SK-N-SH (cell line): Measurements from ENCODE around the gene KRT3. TPM values are rescaled to one million over a fixed set of nuclear protein-coding genes. Genes with fewer than 3 reads are reported as not detected.

Source experiments
- CTCF ChIA-PET: fragments of 300-600, 350-600 bp; formaldehyde crosslinking; extraction: SDS; loops from one replicate; lab custom pipeline; 2021; lab: Yijun Ruan, JAX
- POLR2A ChIA-PET: fragments of 350-600 bp; sonication (Branson Sonifier 250); formaldehyde crosslinking; extraction: SDS; loops from one replicate; lab custom pipeline; 2020; ENCODE audit warnings: antibody characterized with exemption, inconsistent platforms; lab: Yijun Ruan, JAX
- DNase-seq: peaks from one replicate; pipeline ENCODE4 v3.0.0; 2012
- H2AFZ ChIP-seq: fragments of 200-600 bp; sonication (generic); 2 replicates; pipeline ENCODE4 v1.8.1; 2016; ENCODE audit warnings: antibody characterized with exemption, mild to moderate bottlenecking, low read depth
- H3F3A ChIP-seq: fragments of 200-600 bp; sonication (generic); replicated peaks from 2 replicates; pipeline ENCODE3; 2016; ENCODE audit warnings: antibody characterized with exemption, mild to moderate bottlenecking; ENCODE audit not compliant: insufficient read depth
- H3K27ac ChIP-seq, 2 experiments: fragments of 200-500 bp in 1 of 2; fragments of 200-600 bp in 1 of 2; sonication (Bioruptor generic) in 1 of 2; sonication (generic), shearing (Covaris generic) in 1 of 2; 2 replicates each; pipeline versions ENCODE4 v1.5.1 to v1.6.1; 2014 to 2016; ENCODE audit warnings: low read depth in 2 of 2, inconsistent platforms in 1 of 2, low read length in 1 of 2, mild to moderate bottlenecking in 1 of 2, mixed read lengths in 1 of 2
- H3K27me3 ChIP-seq: fragments of 200-600 bp; sonication (generic), shearing (Covaris generic); 2 replicates; pipeline ENCODE4 v1.6.1; 2016; ENCODE audit warnings: mixed run types; ENCODE audit not compliant: insufficient read depth
- H3K36me3 ChIP-seq, 2 experiments: fragments of 200-500 bp in 1 of 2; fragments of 200-600 bp in 1 of 2; sonication (Bioruptor generic) in 1 of 2; sonication (generic) in 1 of 2; replicated peaks in 1 of 2; 2 replicates each; pipeline versions ENCODE3 to v1.5.1; 2014 to 2016; ENCODE audit warnings: low read length in 1 of 2, mild to moderate bottlenecking in 1 of 2; ENCODE audit not compliant: insufficient read depth in 2 of 2, control insufficient read depth in 1 of 2
- H3K4me1 ChIP-seq, 2 experiments: fragments of 200-500 bp in 1 of 2; fragments of 200-600 bp in 1 of 2; sonication (Bioruptor generic) in 1 of 2; sonication (generic), shearing (Covaris generic) in 1 of 2; 2 replicates each; pipeline versions ENCODE4 v1.5.1 to v1.6.1; 2014 to 2016; ENCODE audit warnings: low read depth in 1 of 2, low read length in 1 of 2, mixed run types in 1 of 2; ENCODE audit not compliant: insufficient read depth in 2 of 2, control insufficient read depth in 1 of 2
- H3K4me2 ChIP-seq: fragments of 200-600 bp; sonication (generic), shearing (Covaris generic); 2 replicates; pipeline ENCODE4 v1.6.1; 2017; ENCODE audit warnings: mixed run types
- H3K4me3 ChIP-seq, 2 experiments: fragments of 200-500 bp in 1 of 2; fragments of 200-600 bp in 1 of 2; sonication (Bioruptor generic) in 1 of 2; sonication (generic), shearing (Covaris generic) in 1 of 2; 2 replicates each; pipeline versions ENCODE4 v1.5.1 to v1.8.1; 2014 to 2016; ENCODE audit warnings: low read depth in 2 of 2, inconsistent platforms in 1 of 2, low read length in 1 of 2, mild to moderate bottlenecking in 1 of 2, mixed read lengths in 1 of 2, moderate library complexity in 1 of 2
- H3K79me2 ChIP-seq: fragments of 200-600 bp; sonication (generic); 2 replicates; pipeline ENCODE4 v1.8.1; 2017; ENCODE audit warnings: mild to moderate bottlenecking; ENCODE audit not compliant: insufficient read depth
- H3K9ac ChIP-seq: fragments of 200-600 bp; sonication (generic); 2 replicates; pipeline ENCODE4 v1.6.1; 2017; ENCODE audit warnings: mixed run types
- H3K9me2 ChIP-seq: fragments of 200-600 bp; sonication (generic); 2 replicates; pipeline ENCODE4 v1.6.1; 2017; ENCODE audit warnings: mixed run types
- H3K9me3 ChIP-seq: fragments of 200-600 bp; sonication (generic); 2 replicates; pipeline ENCODE4 v1.6.1; 2017; ENCODE audit warnings: mixed run types, mild to moderate bottlenecking, moderate library complexity
- H4K20me1 ChIP-seq: fragments of 200-600 bp; sonication (generic); 2 replicates; pipeline ENCODE4 v1.6.1; 2017; ENCODE audit warnings: mild to moderate bottlenecking, mixed run types; ENCODE audit not compliant: insufficient read depth
- CHD2 ChIP-seq: fragments of 150-350 bp; IDR thresholded peaks from 2 replicates; pipeline ENCODE4 v1.6.1; 2018; ENCODE audit warnings: low read length; ENCODE audit not compliant: partially characterized antibody
- ELF1 ChIP-seq: IDR thresholded peaks from 2 replicates; pipeline ENCODE4 v1.4.0; 2012
- GABPA ChIP-seq: IDR thresholded peaks from 2 replicates; pipeline ENCODE4 v1.4.0; 2012; ENCODE audit warnings: low read depth, mild to moderate bottlenecking
- MEF2A ChIP-seq: IDR thresholded peaks from 2 replicates; pipeline ENCODE4 v1.4.0; 2012; ENCODE audit warnings: low read depth, borderline replicate concordance
- POLR2AphosphoS5 ChIP-seq: IDR thresholded peaks from 2 replicates; pipeline ENCODE4 v1.6.1; 2012; ENCODE audit warnings: low read depth, low read length
- RCOR1 ChIP-seq: fragments of 150-350 bp; IDR thresholded peaks from 2 replicates; pipeline ENCODE4 v1.6.1; 2017; ENCODE audit warnings: antibody characterized with exemption, low read length
- RXRA ChIP-seq: IDR thresholded peaks from 2 replicates; pipeline ENCODE4 v1.4.0; 2012; ENCODE audit warnings: low read depth, mild to moderate bottlenecking, borderline replicate concordance
- TEAD4 ChIP-seq: IDR thresholded peaks from 2 replicates; pipeline ENCODE4 v1.4.0; 2012; ENCODE audit warnings: mild to moderate bottlenecking, borderline replicate concordance; ENCODE audit not compliant: insufficient read depth
- WGBS: methylation state at CpG from one replicate; pipeline ENCODE4 v1.1.6; 2017; ENCODE audit warnings: low lambda C conversion rate; 5-methylcytosine and 5-hydroxymethylcytosine counted together
- polyA plus RNA-seq, 3 experiments: library from polyadenylated mRNA; depleted of rRNA; stranded (reverse); fragments of >200 nt; gene quantifications; 2 replicates each; pipeline ENCODE4 v1.2.3, GENCODE V29; 2012
- TF ChIP-seq, protein P1 (sequence below): IDR thresholded peaks from 2 replicates; pipeline ENCODE4 v1.4.0; 2012; ENCODE audit warnings: low read depth, borderline replicate concordance
- TF ChIP-seq, protein P2 (sequence below): IDR thresholded peaks from 2 replicates; pipeline ENCODE4 v1.6.1; 2012; ENCODE audit warnings: mild to moderate bottlenecking, low read depth, low read length, moderate library complexity

KRT3 gene
- polyA plus RNA-seq, 1 of the 3 experiments (the other 2 are of a cell fraction), result not detected

DNA sequence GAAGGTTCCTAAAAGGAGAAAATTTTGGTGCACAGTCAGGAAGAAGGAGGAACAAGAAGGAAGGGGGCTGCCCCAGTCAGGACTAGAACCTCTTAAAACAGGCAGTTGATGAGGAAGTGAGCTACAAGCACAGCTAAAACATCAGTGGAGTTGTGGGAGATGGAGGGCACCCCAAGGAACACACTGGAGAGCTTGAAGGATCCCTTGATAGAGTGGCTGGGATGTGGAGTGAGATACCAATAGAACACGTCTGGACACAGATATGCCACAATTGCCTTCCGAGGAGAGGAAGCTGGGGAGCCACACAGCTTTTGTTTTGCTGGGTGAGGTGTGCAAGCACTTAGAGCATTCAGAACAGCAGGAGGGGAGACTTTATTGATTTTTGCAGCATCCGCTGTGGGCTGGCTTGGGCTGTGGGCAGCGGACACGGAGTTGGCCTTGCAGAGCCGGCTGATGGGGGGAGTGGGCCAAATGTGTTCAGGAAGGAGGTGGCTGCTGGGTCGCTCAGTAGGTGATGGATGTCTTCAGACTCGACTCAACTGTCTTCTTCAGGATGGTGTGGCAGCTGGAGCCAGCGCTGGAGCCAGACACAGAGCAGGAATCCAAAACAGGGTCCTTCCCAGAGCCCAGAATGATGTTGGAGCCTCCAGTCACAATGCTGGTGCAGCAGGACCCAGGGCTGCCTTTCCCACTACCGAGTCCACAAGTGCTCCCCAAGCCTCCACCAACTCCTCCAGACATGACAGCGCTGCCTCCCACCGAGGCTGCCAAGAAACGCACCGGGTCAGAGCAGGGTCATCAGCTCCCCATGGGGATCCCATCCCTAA, 42.9 kb upstream of the KRT3 start:
- Histone ChIP-seq H4K20me1 (no peaks in the 10 kb centered on the region), H3K9me3 (no peaks in the 10 kb centered on the region), H3K9me2 (no peaks in the 10 kb centered on the region), H3K27me3 (no peaks in the 10 kb centered on the region; the same call in 1 of the 2 replicates), H3K4me2 (no peak overlapping the region), H3F3A (no peaks in the 10 kb centered on the region), H3K36me3 (no peaks in the 10 kb centered on the region), H3K4me1 (peaks cover 0 to 9% of the 10 kb centered on the region in 2 experiments; a peak in 1 of 4 replicates), H2AFZ (no peak overlapping the region), H3K4me3 (no peak overlapping the region), H3K79me2 (no peaks in the 10 kb centered on the region), H3K9ac (no peak overlapping the region), H3K27ac (no peak overlapping the region)
- ChIA-PET CTCF (interaction anchor here (1.0 to 1.5 kb wide), 2 partner anchors 41 to 142 kb away, joined by 3 to 4 read pairs; no protein-coding TSS in a partner anchor), POLR2A (interaction anchor here (0.6 kb wide), 1 partner anchor 695 kb away, joined by 6 read pairs; no protein-coding TSS in a partner anchor)
- TF ChIP-seq POLR2AphosphoS5, result no peak
- no peak for TF ChIP-seq TEAD4
- TF ChIP-seq ELF1, result no peak
- no peak for TF ChIP-seq MEF2A
- no peak for TF ChIP-seq CHD2
- TF ChIP-seq, protein P1, sequence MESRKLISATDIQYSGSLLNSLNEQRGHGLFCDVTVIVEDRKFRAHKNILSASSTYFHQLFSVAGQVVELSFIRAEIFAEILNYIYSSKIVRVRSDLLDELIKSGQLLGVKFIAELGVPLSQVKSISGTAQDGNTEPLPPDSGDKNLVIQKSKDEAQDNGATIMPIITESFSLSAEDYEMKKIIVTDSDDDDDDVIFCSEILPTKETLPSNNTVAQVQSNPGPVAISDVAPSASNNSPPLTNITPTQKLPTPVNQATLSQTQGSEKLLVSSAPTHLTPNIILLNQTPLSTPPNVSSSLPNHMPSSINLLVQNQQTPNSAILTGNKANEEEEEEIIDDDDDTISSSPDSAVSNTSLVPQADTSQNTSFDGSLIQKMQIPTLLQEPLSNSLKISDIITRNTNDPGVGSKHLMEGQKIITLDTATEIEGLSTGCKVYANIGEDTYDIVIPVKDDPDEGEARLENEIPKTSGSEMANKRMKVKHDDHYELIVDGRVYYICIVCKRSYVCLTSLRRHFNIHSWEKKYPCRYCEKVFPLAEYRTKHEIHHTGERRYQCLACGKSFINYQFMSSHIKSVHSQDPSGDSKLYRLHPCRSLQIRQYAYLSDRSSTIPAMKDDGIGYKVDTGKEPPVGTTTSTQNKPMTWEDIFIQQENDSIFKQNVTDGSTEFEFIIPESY, result no peak
- TF ChIP-seq, protein P2, sequence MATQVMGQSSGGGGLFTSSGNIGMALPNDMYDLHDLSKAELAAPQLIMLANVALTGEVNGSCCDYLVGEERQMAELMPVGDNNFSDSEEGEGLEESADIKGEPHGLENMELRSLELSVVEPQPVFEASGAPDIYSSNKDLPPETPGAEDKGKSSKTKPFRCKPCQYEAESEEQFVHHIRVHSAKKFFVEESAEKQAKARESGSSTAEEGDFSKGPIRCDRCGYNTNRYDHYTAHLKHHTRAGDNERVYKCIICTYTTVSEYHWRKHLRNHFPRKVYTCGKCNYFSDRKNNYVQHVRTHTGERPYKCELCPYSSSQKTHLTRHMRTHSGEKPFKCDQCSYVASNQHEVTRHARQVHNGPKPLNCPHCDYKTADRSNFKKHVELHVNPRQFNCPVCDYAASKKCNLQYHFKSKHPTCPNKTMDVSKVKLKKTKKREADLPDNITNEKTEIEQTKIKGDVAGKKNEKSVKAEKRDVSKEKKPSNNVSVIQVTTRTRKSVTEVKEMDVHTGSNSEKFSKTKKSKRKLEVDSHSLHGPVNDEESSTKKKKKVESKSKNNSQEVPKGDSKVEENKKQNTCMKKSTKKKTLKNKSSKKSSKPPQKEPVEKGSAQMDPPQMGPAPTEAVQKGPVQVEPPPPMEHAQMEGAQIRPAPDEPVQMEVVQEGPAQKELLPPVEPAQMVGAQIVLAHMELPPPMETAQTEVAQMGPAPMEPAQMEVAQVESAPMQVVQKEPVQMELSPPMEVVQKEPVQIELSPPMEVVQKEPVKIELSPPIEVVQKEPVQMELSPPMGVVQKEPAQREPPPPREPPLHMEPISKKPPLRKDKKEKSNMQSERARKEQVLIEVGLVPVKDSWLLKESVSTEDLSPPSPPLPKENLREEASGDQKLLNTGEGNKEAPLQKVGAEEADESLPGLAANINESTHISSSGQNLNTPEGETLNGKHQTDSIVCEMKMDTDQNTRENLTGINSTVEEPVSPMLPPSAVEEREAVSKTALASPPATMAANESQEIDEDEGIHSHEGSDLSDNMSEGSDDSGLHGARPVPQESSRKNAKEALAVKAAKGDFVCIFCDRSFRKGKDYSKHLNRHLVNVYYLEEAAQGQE, result no peak
- TF ChIP-seq RXRA, result no peak
- no peak for TF ChIP-seq RCOR1
- no peak for TF ChIP-seq GABPA
- 28% methylated on average over 12 of the region's 14 CpGs for WGBS
- no peak for DNase-seq
